Cardiac fibroblast (primary cell): ENCODE measurements around the gene PDCD4.

Source experiments
- DNase-seq, 2 donors: peaks; one replicate each; pipeline versions ENCODE4 v3.0.0 to v3.0.0-alpha.2; 2010; ENCODE audit warnings: low read depth in 2 of 2
- H3K4me3 ChIP-seq, 2 donors: replicated peaks in 1 of 2; 1 replicate in 1 of 2; 2 replicates in 1 of 2; pipeline ENCODE4 v1.5.1; 2011; ENCODE audit warnings: low read depth in 2 of 2, low read length in 2 of 2, mild to moderate bottlenecking in 2 of 2, moderate library complexity in 1 of 2
- CTCF ChIP-seq: IDR thresholded peaks from one replicate; pipeline ENCODE4 v1.5.1; 2011; ENCODE audit warnings: low read depth, mild to moderate bottlenecking, low read length, inconsistent platforms

Gene PDCD4

GRCh38 chr10:110827410-110827809 lies 44.3 kb upstream of the PDCD4 start:
- no peak for TF ChIP-seq CTCF
- DNase-seq, result peak; percentile 26 to 46
- H3K4me3 ChIP-seq, result no peak overlapping the region

- no peak for DNase-seq
- no peak overlapping the region for H3K4me3 ChIP-seq
- TF ChIP-seq CTCF, result no peak
These were observed 43.9 kb upstream of the PDCD4 start for GRCh38 chr10:110827875-110828274.

DNA sequence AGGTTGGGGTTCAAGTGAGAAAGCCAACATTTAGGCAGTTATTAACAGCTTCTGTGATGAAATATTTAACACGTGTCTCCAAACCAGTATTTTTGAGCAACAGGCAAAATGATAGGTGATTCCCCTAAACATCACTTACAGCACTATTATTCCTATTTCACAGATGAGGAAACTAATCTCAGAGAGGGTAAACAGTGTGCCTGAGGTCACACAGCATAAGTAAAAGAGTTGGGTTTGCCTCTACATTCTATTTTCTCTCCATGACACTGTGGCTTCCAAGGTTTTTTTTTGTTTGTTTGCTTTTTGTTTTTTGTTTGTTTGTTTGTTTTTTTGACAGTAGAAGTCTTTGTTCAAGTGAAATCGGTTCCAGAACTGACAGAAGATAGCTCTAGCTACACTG lies 43.2 kb upstream of the PDCD4 start:
- H3K4me3 ChIP-seq, result no peak overlapping the region

GRCh38 chr10:110829721-110830410 lies 41.9 kb upstream of the PDCD4 start:
- no peak overlapping the region for H3K4me3 ChIP-seq
- no peak for DNase-seq
- no peak for TF ChIP-seq CTCF

More for the DNA sequence above, 43.2 kb upstream of the PDCD4 start:
- no peak for TF ChIP-seq CTCF
- no peak for DNase-seq

DNA sequence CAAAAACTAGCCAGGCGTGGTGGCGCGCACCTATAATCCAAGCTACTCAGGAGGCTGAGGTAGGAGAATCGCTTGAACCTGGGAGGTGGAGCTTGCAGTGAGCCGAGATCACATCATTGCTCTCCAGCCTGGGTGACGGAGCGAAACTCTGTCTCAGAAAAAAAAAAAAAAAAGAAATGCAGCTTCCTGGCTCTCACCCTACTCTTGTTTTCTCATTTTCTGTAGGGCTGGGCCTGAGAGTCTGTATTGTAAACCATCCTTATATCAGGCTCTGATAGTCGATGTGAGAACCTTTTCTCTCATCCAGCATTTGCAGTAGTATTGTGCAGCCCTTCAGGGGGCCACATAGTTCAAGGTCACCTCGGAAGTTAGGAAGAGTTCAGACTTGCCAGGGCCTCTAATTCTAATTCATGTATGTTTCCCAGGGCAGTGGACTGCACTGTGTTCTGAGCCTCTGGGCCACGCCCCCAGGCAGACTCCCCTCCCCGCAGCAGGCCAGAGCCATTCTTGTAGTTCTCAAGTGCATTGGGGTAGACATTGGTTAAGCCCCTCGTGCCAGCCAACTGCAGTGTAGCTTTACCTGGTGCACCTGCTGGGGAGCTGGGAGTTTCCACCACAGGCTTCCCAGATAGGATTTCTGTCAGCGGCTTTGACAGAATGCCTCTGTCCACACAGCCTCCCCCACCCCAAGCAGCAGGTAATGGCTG lies 38.3 kb upstream of the PDCD4 start:
- TF ChIP-seq CTCF, result no peak
- DNase-seq, result no peak
- no peak overlapping the region for H3K4me3 ChIP-seq

DNA sequence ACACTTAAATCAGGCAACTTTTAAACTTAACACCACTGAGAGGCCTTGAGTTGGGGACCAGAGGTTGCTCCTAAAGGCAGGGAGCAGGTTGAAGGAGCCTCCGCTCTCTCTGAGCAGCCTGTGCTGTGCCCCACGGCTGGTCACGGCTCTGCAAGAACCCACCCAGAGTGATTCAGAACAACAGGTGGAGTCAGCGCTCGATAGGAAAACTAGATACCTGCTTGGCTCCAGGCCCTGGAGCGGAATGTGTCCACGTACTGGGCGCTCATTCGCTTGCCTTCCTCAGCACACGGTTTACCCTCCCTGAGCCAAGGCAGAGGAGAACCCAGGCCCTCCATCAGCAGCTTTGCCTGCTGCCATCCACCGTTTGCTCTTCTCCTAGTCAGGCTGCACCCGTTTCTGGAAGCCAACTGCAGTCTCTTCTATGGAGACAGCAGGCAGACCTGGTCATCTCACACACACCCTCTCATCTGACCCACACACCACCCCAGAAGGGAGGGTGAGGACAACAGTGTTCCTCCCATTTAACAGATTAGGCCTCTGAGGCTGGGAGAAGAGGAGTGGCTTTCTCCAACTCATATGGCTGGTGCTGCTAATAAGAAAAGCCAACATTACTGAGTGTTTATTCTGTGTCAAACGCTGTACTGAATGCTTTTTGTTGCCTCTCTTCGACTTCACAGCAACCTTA lies 37.6 kb upstream of the PDCD4 start:
- H3K4me3 ChIP-seq, result no peak overlapping the region
- DNase-seq, result no peak
- TF ChIP-seq CTCF, result no peak
